ENCODE measurements around the gene PODXL.

- TF ChIP-seq POLR2AphosphoS5 (IDR thresholded peaks at IDR 0.05; ENCODE audit: borderline replicate concordance, low read depth, low read length) (no peak), EZH2 (IDR thresholded peaks at IDR 0.05) (no peak)
Observed at GRCh38 chr7:131467788-131468187, 88.6 kb downstream of the PODXL start.
